WERI-Rb-1 (cell line): ENCODE data around the gene PGS1.
A peak's percentile ranks its signal among the peaks of the same experiment; 100 is the strongest.

ENCODE experiments used
- DNase-seq: peaks from one replicate; pipeline ENCODE4 v3.0.0-alpha.2; 2020
- H3K27ac ChIP-seq: fragments of 250-450 bp; sonication (Bioruptor Pico); 2 replicates; pipeline ENCODE4 v1.5.1; 2020; ENCODE audit warnings: mild to moderate bottlenecking, moderate library complexity
- H3K27me3 ChIP-seq: fragments of 250-450 bp; sonication (Bioruptor Pico); 2 replicates; pipeline ENCODE4 v1.5.1; 2021; ENCODE audit warnings: mild to moderate bottlenecking, low read depth, moderate library complexity; ENCODE audit not compliant: insufficient read depth, severe bottlenecking
- H3K36me3 ChIP-seq: fragments of 250-450 bp; sonication (Bioruptor Pico); 2 replicates; pipeline ENCODE4 v1.5.1; 2020; ENCODE audit warnings: mild to moderate bottlenecking, moderate library complexity
- H3K4me3 ChIP-seq: 2 replicates; pipeline ENCODE4 v1.5.1; 2011; ENCODE audit warnings: low read depth, mild to moderate bottlenecking, control low read depth, low read length
- H3K9me3 ChIP-seq: fragments of 250-450 bp; sonication (Bioruptor Pico); 2 replicates; pipeline ENCODE4 v1.5.1; 2021; ENCODE audit warnings: mild to moderate bottlenecking, moderate library complexity; ENCODE audit not compliant: severe bottlenecking
- CTCF ChIP-seq: IDR thresholded peaks from 2 replicates; pipeline ENCODE4 v1.5.1; 2011; ENCODE audit warnings: low read depth, mild to moderate bottlenecking, control low read depth, inconsistent platforms, low read length

PGS1 gene

GRCh38 chr17:78433013-78433727, 54.7 kb downstream of the PGS1 start:
- DNase-seq, result no peak
- Histone ChIP-seq H3K36me3 (no peaks in the 10 kb centered on the region; the same call in 1 of the 2 replicates), H3K27me3 (no peaks in the 10 kb centered on the region), H3K4me3 (no peak overlapping the region), H3K27ac (peak overlapping the region; percentile 10; the same call in 1 of the 2 replicates), H3K9me3 (no peaks in the 10 kb centered on the region)
- TF ChIP-seq CTCF, result no peak

DNA sequence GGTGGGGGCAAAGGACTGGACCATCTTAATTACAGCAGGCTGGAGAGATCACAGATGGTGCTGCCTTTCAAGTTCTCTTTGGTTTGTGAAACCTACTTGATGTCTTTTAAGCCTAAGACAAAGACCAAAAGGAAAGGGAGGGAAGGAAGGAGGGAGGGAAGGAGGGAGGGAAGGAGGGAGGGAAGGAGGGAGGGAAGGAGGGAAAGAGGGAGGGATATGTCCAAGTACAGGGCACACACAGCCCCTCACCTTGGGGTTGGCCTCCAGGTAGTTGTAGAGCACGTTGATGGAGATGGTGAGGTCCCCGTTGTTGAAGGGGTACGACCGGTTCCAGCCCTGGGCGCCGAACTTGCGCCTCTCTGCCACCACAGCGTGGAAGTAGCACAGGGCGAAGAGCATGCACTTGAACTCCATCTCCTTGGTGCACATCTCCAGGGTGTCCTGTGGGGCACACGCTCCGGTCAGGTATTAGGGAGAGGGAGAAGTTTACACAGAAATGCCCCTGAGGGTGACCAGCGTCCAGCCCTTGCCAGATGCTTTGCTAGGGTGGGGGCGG, 55.4 kb downstream of the PGS1 start:
- Histone ChIP-seq H3K27ac (peak overlapping the region; percentile 10; the same call in 1 of the 2 replicates), H3K36me3 (no peaks in the 10 kb centered on the region), H3K9me3 (no peaks in the 10 kb centered on the region), H3K27me3 (no peaks in the 10 kb centered on the region), H3K4me3 (no peak overlapping the region)
- DNase-seq, result no peak
- no peak for TF ChIP-seq CTCF

DNA sequence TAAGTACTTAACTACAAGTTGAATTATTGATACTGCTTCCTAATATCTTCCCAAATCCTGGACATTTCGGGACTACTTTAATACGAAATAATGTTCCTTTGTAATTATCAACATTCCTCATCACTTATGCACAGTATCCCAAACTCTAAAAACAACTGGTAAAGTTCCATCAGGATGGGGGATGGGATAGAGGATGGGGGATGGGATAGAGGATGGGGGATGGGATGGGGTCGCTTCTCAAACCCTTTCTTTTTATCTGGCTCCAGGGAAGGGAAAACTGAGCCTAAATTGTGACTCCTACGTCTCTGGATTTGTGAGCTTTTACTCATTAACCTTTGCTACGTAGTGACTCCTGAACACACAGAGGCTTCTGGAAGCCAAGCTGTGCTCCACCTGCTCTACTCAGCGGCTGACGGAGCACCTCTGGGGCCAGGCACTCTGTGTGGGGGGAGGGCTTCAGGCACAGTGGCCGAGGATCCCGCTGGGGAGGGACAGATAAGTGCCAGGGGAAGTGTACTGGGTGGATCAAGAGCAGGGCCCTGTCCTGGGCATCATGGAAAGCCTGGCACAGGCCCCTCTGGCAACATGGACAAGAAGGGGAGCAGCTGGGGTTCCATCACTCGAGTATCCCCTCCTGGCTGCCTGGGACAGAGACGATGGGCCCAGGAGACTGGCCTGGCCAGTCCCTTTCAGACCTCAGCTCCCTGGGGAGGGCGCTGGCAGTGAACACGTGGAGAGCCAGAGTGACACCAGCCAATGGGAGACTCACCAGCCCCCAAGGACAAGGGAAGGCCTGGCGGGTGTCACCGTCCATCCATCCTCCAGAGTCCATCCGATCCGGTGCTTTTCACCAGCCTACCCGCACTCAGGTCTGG, 56.2 kb downstream of the PGS1 start:
- TF ChIP-seq CTCF, result no peak
- Histone ChIP-seq H3K36me3 (no peaks in the 10 kb centered on the region), H3K27me3 (no peaks in the 10 kb centered on the region), H3K9me3 (no peaks in the 10 kb centered on the region), H3K27ac (no peak overlapping the region), H3K4me3 (no peak overlapping the region)
- no peak for DNase-seq

DNA sequence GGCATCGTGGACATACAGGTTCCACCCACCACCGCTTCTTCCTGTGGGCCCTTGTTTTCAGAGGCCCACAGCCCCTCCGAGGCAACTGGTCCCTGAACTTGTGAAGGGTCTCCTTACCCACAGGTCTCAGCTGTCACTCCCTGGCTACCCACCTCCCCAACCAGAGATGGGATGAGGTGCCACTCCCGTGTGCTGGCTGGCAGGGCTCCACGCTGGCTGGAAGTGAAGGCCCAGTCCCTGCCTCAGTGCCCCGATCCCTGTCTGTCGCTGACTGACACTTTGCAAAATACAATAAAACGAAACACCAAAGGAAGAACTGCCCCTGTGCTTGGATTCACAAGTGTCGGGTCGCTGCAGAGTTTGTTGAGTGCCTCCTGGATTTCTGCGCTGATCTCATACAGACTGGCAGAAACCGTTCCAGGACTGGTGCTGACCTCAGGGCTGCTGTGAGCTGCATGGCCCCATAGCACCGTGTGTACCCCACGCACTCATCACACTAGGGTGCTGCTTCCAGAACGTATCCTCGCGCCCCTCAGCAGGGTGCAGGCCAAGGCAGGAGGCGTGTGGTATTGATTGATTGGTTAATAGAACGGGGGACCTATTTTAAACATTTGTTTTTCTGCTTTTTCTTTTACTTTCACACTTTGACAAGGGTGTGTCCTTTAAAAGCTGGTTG, 57.0 kb downstream of the PGS1 start:
- no peak overlapping the region for H3K27ac ChIP-seq
- no peak for DNase-seq
- TF ChIP-seq CTCF, result no peak
- H3K4me3 ChIP-seq, result no peak overlapping the region
- H3K27me3 ChIP-seq, result no peaks in the 10 kb centered on the region
- H3K36me3 ChIP-seq, result no peaks in the 10 kb centered on the region
- H3K9me3 ChIP-seq, result no peaks in the 10 kb centered on the region

GRCh38 chr17:78437508-78438169, 59.2 kb downstream of the PGS1 start:
- Histone ChIP-seq H3K27ac (no peak overlapping the region), H3K9me3 (no peaks in the 10 kb centered on the region), H3K4me3 (no peak overlapping the region), H3K27me3 (no peaks in the 10 kb centered on the region), H3K36me3 (no peaks in the 10 kb centered on the region)
- TF ChIP-seq CTCF, result no peak
- DNase-seq, result no peak
